ENCODE results near the gene APRT. TPM values are rescaled to one million over a fixed set of nuclear protein-coding genes. Genes with fewer than 3 reads are reported as not detected.

Gene APRT
- total and polyA plus RNA-seq, 9 of the 15 experiments (the other 6 are each of a cell fraction or from before 2014, with no cell fraction given), result 41.7 to 409 (median 146) TPM

DNA sequence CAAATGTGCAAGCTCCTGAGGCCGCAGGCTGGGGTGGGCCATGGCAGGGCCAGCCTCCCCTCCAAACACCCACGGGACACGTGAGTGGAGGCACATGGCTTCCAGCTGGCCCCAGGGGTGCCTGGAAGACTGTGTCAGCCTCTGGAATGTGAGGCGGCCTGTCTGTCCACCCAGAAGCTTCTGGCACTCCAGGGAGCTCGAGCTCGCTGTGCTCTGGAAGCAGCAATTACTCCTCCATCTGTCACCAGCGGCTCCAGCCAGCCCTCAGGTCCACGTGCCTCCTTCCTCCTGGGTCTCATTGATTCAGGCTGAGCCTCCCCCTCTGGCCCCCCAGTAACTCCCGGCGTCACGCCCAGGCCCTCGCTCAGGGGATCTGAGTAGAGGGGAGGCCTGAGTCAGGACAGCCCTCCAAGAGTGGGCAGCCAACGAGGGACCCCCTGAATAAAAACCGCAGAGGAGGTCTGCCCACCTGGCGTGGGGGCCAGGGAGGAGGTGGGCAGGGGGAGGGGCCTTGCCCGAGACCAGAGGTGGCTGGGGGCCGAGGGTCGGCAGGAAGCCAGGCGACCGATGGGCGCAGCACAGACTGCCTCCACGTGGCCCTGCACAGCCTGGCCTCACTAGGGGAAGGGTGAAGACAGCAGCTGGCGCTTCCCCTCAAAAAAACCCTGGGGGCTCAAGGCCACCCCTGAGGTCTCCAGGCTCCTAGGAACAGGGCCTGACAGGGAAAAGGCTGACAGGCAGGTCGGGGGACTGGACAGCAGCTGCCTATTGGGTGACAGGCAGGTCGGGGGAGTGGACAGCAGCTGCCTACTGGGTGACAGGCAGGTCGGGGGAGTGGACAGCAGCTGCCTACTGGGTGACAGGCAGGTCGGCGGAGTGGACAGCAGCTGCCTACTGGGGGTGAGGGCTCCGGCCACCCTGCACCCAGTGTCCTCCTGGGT lies 38.6 kb downstream of the APRT start:
- 10% methylated on average over 24 of the region's 29 CpGs for WGBS (ENCODE audit: insufficient coverage, low coverage, missing lambda C conversion rate)
- ChIA-PET POLR2A (interaction anchor here (0.5 to 7.2 kb wide), 20 partner anchors 9 to 325 kb away, joined by 3 to 124 read pairs (median 5); partner anchors contain the start of gene PIEZO1), CTCF (ENCODE audit: low intra/inter-chr PET ratio) (interaction anchor here (0.9 kb wide), 1 partner anchor 35 kb away, joined by 4 read pairs; no protein-coding TSS in a partner anchor)
- Histone ChIP-seq H3K79me2 (ENCODE audit: control insufficient read depth, insufficient read depth, low read length) (peaks cover 99% of the 10 kb centered on the region), H4K20me1 (replicated peaks; ENCODE audit: control insufficient read depth, insufficient read depth, low read length) (peaks cover 13% of the 10 kb centered on the region), H3K4me3 (peak overlapping the region; percentile 26), H3K27ac (ENCODE audit: extremely low read depth, low read depth, low read length) (peak overlapping the region; percentile 87), H3K9ac (ENCODE audit: insufficient read depth in 1 of 2, low read depth in 2 of 2, low read length in 2 of 2) (peak overlapping the region; percentile 75 to 91), H3K27me3 (ENCODE audit: control insufficient read depth in 2 of 2, insufficient read depth in 2 of 2, low read length in 2 of 2) (no peaks in the 10 kb centered on the region), H3K9me3 (replicated peaks; ENCODE audit: control insufficient read depth, insufficient read depth, low read depth, low read length) (no peaks in the 10 kb centered on the region), H3K36me3 (ENCODE audit: control insufficient read depth, insufficient read depth, low read length) (peaks cover 67% of the 10 kb centered on the region), H2AFZ (ENCODE audit: low read depth, low read length) (no peak overlapping the region), H3K4me2 (ENCODE audit: insufficient read depth, low read length) (peak overlapping the region; percentile 82), H3K9me1 (ENCODE audit: control insufficient read depth, insufficient read depth, low read length) (peaks cover 4% of the 10 kb centered on the region), H3K4me1 (replicated peaks in 1 of 2; ENCODE audit: control insufficient read depth in 2 of 2, insufficient read depth in 2 of 2, low read length in 2 of 2) (peaks cover 65 to 99% of the 10 kb centered on the region in 2 experiments)
- FAIRE-seq (peak; percentile 32), ATAC-seq (peak; percentile 35), DNase-seq (ENCODE audit: extremely low read depth in 1 of 4, low spot score in 3 of 4) (peak; percentile 58 to 84 (median 65))
- in situ Hi-C loops (cut with MboI) (no loop called here), intact Hi-C loops (cut with micrococcal nuclease) (loop anchor here (5.0 kb wide), 1 partner anchor 86 kb away; the partner anchor contains the start of gene SNAI3)
- BruUV-seq (replicated peaks), result no TSS peak
- TF ChIP-seq RBM14 (IDR thresholded peaks at IDR 0.05; ENCODE audit: borderline replicate concordance, insufficient read depth, low read depth, low read length) (no peak), SREBF1 (IDR thresholded peaks at IDR 0.05; ENCODE audit: borderline replicate concordance, low read depth, low read length) (no peak), NEUROD1 (IDR thresholded peaks at IDR 0.05; ENCODE audit: borderline replicate concordance, low read depth, low read length, partially characterized antibody) (no peak), ZKSCAN3 (CRISPR knock-in tag; IDR thresholded peaks at IDR 0.05) (0 out of 2 replicates have a peak, but pooled peaks have one; percentile 32), ZNF134 (CRISPR knock-in tag; conservative IDR thresholded peaks at IDR 0.05) (peak; percentile 44), FIP1L1 (IDR thresholded peaks at IDR 0.05; ENCODE audit: low read depth, low read length, poor library complexity, severe bottlenecking) (peak; percentile 92), HDAC1 (IDR thresholded peaks at IDR 0.05) (peak; percentile 61 to 77; a peak in 2 of 4 replicates), MECOM (CRISPR knock-in tag; IDR thresholded peaks at IDR 0.05) (0 out of 2 replicates have a peak, but pooled peaks have one; percentile 15), CXXC5 (CRISPR knock-in tag; IDR thresholded peaks at IDR 0.05) (peak; percentile 32; the same call in 1 of the 2 replicates), NFIC (IDR thresholded peaks at IDR 0.05) (peak; percentile 31; the same call in 1 of the 2 replicates), EP300 (IDR thresholded peaks at IDR 0.05; ENCODE audit: low read length) (no peak), POLR2AphosphoS5 (IDR thresholded peaks at IDR 0.05; ENCODE audit: control insufficient read depth, insufficient read depth, low read depth, low read length) (no peak), RBM17 (IDR thresholded peaks at IDR 0.05; ENCODE audit: borderline replicate concordance, low read depth, low read length) (no peak), PTBP1 (IDR thresholded peaks at IDR 0.05; ENCODE audit: low read depth, low read length) (no peak)
- TF ChIP-seq, protein P1, sequence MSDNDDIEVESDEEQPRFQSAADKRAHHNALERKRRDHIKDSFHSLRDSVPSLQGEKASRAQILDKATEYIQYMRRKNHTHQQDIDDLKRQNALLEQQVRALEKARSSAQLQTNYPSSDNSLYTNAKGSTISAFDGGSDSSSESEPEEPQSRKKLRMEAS (CRISPR knock-in tag; IDR thresholded peaks at IDR 0.05), result peak; percentile 66
- TF ChIP-seq, protein P2, sequence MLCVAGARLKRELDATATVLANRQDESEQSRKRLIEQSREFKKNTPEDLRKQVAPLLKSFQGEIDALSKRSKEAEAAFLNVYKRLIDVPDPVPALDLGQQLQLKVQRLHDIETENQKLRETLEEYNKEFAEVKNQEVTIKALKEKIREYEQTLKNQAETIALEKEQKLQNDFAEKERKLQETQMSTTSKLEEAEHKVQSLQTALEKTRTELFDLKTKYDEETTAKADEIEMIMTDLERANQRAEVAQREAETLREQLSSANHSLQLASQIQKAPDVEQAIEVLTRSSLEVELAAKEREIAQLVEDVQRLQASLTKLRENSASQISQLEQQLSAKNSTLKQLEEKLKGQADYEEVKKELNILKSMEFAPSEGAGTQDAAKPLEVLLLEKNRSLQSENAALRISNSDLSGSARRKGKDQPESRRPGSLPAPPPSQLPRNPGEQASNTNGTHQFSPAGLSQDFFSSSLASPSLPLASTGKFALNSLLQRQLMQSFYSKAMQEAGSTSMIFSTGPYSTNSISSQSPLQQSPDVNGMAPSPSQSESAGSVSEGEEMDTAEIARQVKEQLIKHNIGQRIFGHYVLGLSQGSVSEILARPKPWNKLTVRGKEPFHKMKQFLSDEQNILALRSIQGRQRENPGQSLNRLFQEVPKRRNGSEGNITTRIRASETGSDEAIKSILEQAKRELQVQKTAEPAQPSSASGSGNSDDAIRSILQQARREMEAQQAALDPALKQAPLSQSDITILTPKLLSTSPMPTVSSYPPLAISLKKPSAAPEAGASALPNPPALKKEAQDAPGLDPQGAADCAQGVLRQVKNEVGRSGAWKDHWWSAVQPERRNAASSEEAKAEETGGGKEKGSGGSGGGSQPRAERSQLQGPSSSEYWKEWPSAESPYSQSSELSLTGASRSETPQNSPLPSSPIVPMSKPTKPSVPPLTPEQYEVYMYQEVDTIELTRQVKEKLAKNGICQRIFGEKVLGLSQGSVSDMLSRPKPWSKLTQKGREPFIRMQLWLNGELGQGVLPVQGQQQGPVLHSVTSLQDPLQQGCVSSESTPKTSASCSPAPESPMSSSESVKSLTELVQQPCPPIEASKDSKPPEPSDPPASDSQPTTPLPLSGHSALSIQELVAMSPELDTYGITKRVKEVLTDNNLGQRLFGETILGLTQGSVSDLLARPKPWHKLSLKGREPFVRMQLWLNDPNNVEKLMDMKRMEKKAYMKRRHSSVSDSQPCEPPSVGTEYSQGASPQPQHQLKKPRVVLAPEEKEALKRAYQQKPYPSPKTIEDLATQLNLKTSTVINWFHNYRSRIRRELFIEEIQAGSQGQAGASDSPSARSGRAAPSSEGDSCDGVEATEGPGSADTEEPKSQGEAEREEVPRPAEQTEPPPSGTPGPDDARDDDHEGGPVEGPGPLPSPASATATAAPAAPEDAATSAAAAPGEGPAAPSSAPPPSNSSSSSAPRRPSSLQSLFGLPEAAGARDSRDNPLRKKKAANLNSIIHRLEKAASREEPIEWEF (CRISPR knock-in tag; IDR thresholded peaks at IDR 0.05), result no peak
